ENCODE measurements around the gene ZDHHC14. TPM values are rescaled to one million over a fixed set of nuclear protein-coding genes. Genes with fewer than 3 reads are reported as not detected.

The ZDHHC14 gene
- total RNA-seq, 4 donors from 2014 or later, result 7.3 to 14.4 (median 8.1) TPM

GRCh38 chr6:157682856-157683481 lies 302.0 kb downstream of the ZDHHC14 start:
- 64 to 82% methylated on average over 7 of the region's 7 CpGs for WGBS, 2 donors (ENCODE audit: low coverage in 1 of 2)

GRCh38 chr6:157683707-157684106 lies 302.7 kb downstream of the ZDHHC14 start:
- 93 to 94% methylated on average over 4 to 5 of the region's 8 CpGs for WGBS, 2 donors (ENCODE audit: low coverage in 1 of 2)
- no peak for TF ChIP-seq POLR2AphosphoS5 (IDR thresholded peaks at IDR 0.05)
- no peak for TF ChIP-seq EP300 (IDR thresholded peaks at IDR 0.05)
- TF ChIP-seq POLR2A (IDR thresholded peaks at IDR 0.05), result no peak
- no peak for TF ChIP-seq CTCF (IDR thresholded peaks at IDR 0.05)
- Histone ChIP-seq H3K9me3 (no peaks in the 10 kb centered on the region), H3K36me3 (no peaks in the 10 kb centered on the region), H3K27ac (no peak overlapping the region), H3K4me1 (no peaks in the 10 kb centered on the region), H3K4me3 (no peak overlapping the region), H3K27me3 (no peaks in the 10 kb centered on the region)
- ATAC-seq, result no peak

More at GRCh38 chr6:157682856-157683481, 302.0 kb downstream of the ZDHHC14 start:
- Histone ChIP-seq H3K36me3 (no peaks in the 10 kb centered on the region), H3K9me3 (no peaks in the 10 kb centered on the region), H3K27ac (peak overlapping the region in 1 of 4 donors; percentile 2), H3K4me1 (no peaks in the 10 kb centered on the region), H3K27me3 (no peaks in the 10 kb centered on the region), H3K4me3 (no peak overlapping the region)
- ATAC-seq, result peak; percentile 73
- TF ChIP-seq POLR2A (IDR thresholded peaks at IDR 0.05), result no peak
- no peak for TF ChIP-seq CTCF (IDR thresholded peaks at IDR 0.05)
- no peak for TF ChIP-seq EP300 (IDR thresholded peaks at IDR 0.05)
- TF ChIP-seq POLR2AphosphoS5 (IDR thresholded peaks at IDR 0.05), result no peak

GRCh38 chr6:157684620-157685299 lies 303.8 kb downstream of the ZDHHC14 start:
- TF ChIP-seq CTCF (IDR thresholded peaks at IDR 0.05), result no peak
- no peak for TF ChIP-seq POLR2A (IDR thresholded peaks at IDR 0.05)
- TF ChIP-seq EP300 (IDR thresholded peaks at IDR 0.05), result no peak
- no peak for TF ChIP-seq POLR2AphosphoS5 (IDR thresholded peaks at IDR 0.05)
- Histone ChIP-seq H3K9me3 (no peaks in the 10 kb centered on the region), H3K27ac (no peak overlapping the region), H3K27me3 (peaks cover under 1% of the 10 kb centered on the region), H3K4me3 (no peak overlapping the region), H3K36me3 (no peaks in the 10 kb centered on the region), H3K4me1 (no peaks in the 10 kb centered on the region)
- WGBS, 2 donors (ENCODE audit: low coverage in 1 of 2), result 75% methylated on average over 7 of the region's 12 CpGs; no CpG with 5 or more reads in 1 of the 2 donors
- ATAC-seq, result no peak

- Histone ChIP-seq H3K9me3 (no peaks in the 10 kb centered on the region), H3K4me1 (no peaks in the 10 kb centered on the region), H3K4me3 (no peak overlapping the region), H3K27ac (no peak overlapping the region), H3K36me3 (no peaks in the 10 kb centered on the region), H3K27me3 (peaks cover 5% of the 10 kb centered on the region)
- no peak for TF ChIP-seq POLR2A (IDR thresholded peaks at IDR 0.05)
- TF ChIP-seq POLR2AphosphoS5 (IDR thresholded peaks at IDR 0.05), result no peak
- no peak for TF ChIP-seq CTCF (IDR thresholded peaks at IDR 0.05)
- TF ChIP-seq EP300 (IDR thresholded peaks at IDR 0.05), result no peak
- WGBS, 2 donors (ENCODE audit: low coverage in 1 of 2), result 88 to 91% methylated on average over 7 of the region's 10 CpGs
- no peak for ATAC-seq
Observed at GRCh38 chr6:157685596-157686280, 304.7 kb downstream of the ZDHHC14 start.
